Omental fat pad (tissue), 4 donors: ENCODE data around the gene PLA2G6. TPM values are rescaled to one million over a fixed set of nuclear protein-coding genes. Genes with fewer than 3 reads are reported as not detected.

Experiments
- ATAC-seq: fragments of 150-250 bp; one replicate; pipeline ENCODE4 v1.9.1; 2016; ENCODE audit warnings: mild to moderate bottlenecking, moderate library complexity; ENCODE audit not compliant: low FRiP score
- DNase-seq: peaks from one replicate; pipeline ENCODE4 v3.0.0-alpha.2; 2019; ENCODE audit warnings: low spot score
- CTCF ChIP-seq, 3 donors: fragments of 450-650 bp; IDR thresholded peaks; one replicate each; pipeline ENCODE4 v1.5.1; 2016 to 2017; ENCODE audit warnings: antibody characterized with exemption in 3 of 3, mild to moderate bottlenecking in 3 of 3, moderate library complexity in 2 of 3
- total RNA-seq, 4 donors: library from RNA; depleted of rRNA; stranded (reverse); fragments of >200 nt; gene quantifications; one replicate each; pipeline ENCODE4 v1.1.0, GENCODE V29; 2016

Gene PLA2G6
- total RNA-seq, 4 donors from 2014 or later: 30.8 to 58.5 (median 45.1) TPM

GRCh38 chr22:38077595-38077994 lies 104.0 kb downstream of the PLA2G6 start:
- TF ChIP-seq CTCF (IDR thresholded peaks at IDR 0.05): no peak
- no peak for DNase-seq
- no peak for ATAC-seq

- no peak for TF ChIP-seq CTCF (IDR thresholded peaks at IDR 0.05)
- ATAC-seq: no peak
- no peak for DNase-seq
Observed at GRCh38 chr22:38077096-38077495, 104.5 kb downstream of the PLA2G6 start.

GRCh38 chr22:38075961-38076360 lies 105.7 kb downstream of the PLA2G6 start:
- DNase-seq (no peak), ATAC-seq (no peak)

GRCh38 chr22:38075105-38075825 lies 106.4 kb downstream of the PLA2G6 start:
- TF ChIP-seq CTCF (IDR thresholded peaks at IDR 0.05): no peak
- DNase-seq (no peak), ATAC-seq (no peak)

More at GRCh38 chr22:38075961-38076360, 105.7 kb downstream of the PLA2G6 start:
- TF ChIP-seq CTCF (IDR thresholded peaks at IDR 0.05): no peak

- ATAC-seq: no peak
- TF ChIP-seq CTCF (IDR thresholded peaks at IDR 0.05): no peak
- no peak for DNase-seq
Observed at GRCh38 chr22:38074181-38075104, 107.2 kb downstream of the PLA2G6 start.

GRCh38 chr22:38073150-38074130 lies 108.2 kb downstream of the PLA2G6 start:
- DNase-seq: no peak
- no peak for TF ChIP-seq CTCF (IDR thresholded peaks at IDR 0.05)
- ATAC-seq: no peak
